Measurements from ENCODE around the gene ITPKA. TPM values are rescaled to one million over a fixed set of nuclear protein-coding genes. Genes with fewer than 3 reads are reported as not detected.

The ITPKA gene
- total RNA-seq, 4 donors from 2014 or later, result not detected

- no peak for DNase-seq (ENCODE audit: low spot score in 2 of 2)
- whole genome bisulfite sequencing, 2 donors, result 84 to 87% methylated on average over 2 of the region's 2 CpGs
- TF ChIP-seq EP300 (IDR thresholded peaks at IDR 0.05), result no peak
- TF ChIP-seq, protein P1, sequence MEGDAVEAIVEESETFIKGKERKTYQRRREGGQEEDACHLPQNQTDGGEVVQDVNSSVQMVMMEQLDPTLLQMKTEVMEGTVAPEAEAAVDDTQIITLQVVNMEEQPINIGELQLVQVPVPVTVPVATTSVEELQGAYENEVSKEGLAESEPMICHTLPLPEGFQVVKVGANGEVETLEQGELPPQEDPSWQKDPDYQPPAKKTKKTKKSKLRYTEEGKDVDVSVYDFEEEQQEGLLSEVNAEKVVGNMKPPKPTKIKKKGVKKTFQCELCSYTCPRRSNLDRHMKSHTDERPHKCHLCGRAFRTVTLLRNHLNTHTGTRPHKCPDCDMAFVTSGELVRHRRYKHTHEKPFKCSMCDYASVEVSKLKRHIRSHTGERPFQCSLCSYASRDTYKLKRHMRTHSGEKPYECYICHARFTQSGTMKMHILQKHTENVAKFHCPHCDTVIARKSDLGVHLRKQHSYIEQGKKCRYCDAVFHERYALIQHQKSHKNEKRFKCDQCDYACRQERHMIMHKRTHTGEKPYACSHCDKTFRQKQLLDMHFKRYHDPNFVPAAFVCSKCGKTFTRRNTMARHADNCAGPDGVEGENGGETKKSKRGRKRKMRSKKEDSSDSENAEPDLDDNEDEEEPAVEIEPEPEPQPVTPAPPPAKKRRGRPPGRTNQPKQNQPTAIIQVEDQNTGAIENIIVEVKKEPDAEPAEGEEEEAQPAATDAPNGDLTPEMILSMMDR (IDR thresholded peaks at IDR 0.05), result no peak
- no peak for TF ChIP-seq POLR2A (IDR thresholded peaks at IDR 0.05)
- peaks cover 0 to 100% (median 13%) of the 10 kb centered on the region in 3 donors for H3K36me3 ChIP-seq
- no peak overlapping the region for H3K4me3 ChIP-seq
- H3K27me3 ChIP-seq, result no peaks in the 10 kb centered on the region
- no peaks in the 10 kb centered on the region for H3K4me1 ChIP-seq
- H3K9me3 ChIP-seq, result no peaks in the 10 kb centered on the region
- H3K27ac ChIP-seq, result no peak overlapping the region
Observed at GRCh38 chr15:41474941-41475340, 18.7 kb upstream of the ITPKA start.

DNA sequence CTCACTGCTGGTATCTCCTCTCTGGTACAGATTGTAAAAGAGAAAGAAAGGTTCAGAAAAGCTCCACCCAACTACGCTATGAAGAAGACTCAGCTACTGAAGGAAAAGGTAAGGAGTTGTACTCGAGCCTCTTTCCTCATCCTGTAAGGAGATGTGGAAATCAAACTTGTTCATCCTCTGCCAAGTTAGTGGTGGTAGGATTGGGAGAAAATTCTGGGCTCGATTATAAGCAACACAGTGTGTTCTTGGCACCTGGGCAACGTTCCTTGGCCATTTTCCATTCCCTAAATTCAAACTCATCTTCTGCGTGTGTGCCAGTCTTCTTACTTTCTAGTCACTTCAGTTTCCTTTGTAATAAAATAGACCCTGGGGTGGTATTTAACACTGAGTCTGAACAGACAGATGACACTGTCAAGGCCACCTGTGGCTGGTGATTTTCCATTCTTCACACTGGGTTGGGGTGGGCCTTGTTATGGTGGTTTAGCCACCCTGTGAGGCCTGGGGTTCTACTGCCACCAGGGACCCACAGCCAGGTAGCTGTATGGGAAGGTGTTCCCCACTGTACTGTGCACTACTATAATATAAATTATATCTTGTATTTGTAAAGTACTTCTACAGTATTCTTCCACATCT lies 17.1 kb upstream of the ITPKA start:
- no peaks in the 10 kb centered on the region for H3K27me3 ChIP-seq
- H3K9me3 ChIP-seq, result no peaks in the 10 kb centered on the region
- 93 to 94% methylated on average over 5 of the region's 5 CpGs for WGBS, 2 donors
- TF ChIP-seq EP300 (IDR thresholded peaks at IDR 0.05) (no peak), POLR2A (IDR thresholded peaks at IDR 0.05) (no peak)
- TF ChIP-seq, protein P1 (IDR thresholded peaks at IDR 0.05), result no peak
- H3K4me1 ChIP-seq, result no peaks in the 10 kb centered on the region
- no peak overlapping the region for H3K27ac ChIP-seq
- no peak for DNase-seq (ENCODE audit: low spot score in 2 of 2)
- no peak overlapping the region for H3K4me3 ChIP-seq
- peaks cover 0 to 100% (median 19%) of the 10 kb centered on the region in 3 donors for H3K36me3 ChIP-seq

- H3K4me1 ChIP-seq, result no peaks in the 10 kb centered on the region
- 90 to 94% methylated on average over 12 of the region's 12 CpGs for WGBS, 2 donors
- TF ChIP-seq EP300 (IDR thresholded peaks at IDR 0.05) (no peak), POLR2A (IDR thresholded peaks at IDR 0.05) (no peak)
- TF ChIP-seq, protein P1 (IDR thresholded peaks at IDR 0.05), result no peak
- H3K9me3 ChIP-seq, result no peaks in the 10 kb centered on the region
- DNase-seq (ENCODE audit: low spot score in 2 of 2), result no peak
- peaks cover 0 to 83% (median 19%) of the 10 kb centered on the region in 3 donors for H3K36me3 ChIP-seq
- no peak overlapping the region for H3K4me3 ChIP-seq
- H3K27me3 ChIP-seq, result no peaks in the 10 kb centered on the region
- no peak overlapping the region for H3K27ac ChIP-seq
Observed at GRCh38 chr15:41480396-41481140, 13.1 kb upstream of the ITPKA start.

GRCh38 chr15:41482110-41482877 lies 11.4 kb upstream of the ITPKA start:
- Histone ChIP-seq H3K4me3 (no peak overlapping the region), H3K27ac (no peak overlapping the region), H3K36me3 (peaks cover 0 to 66% (median 9%) of the 10 kb centered on the region in 3 donors), H3K4me1 (no peaks in the 10 kb centered on the region), H3K27me3 (no peaks in the 10 kb centered on the region), H3K9me3 (no peaks in the 10 kb centered on the region)
- no peak for DNase-seq (ENCODE audit: low spot score in 2 of 2)
- 89 to 94% methylated on average over 9 of the region's 9 CpGs for WGBS, 2 donors
- TF ChIP-seq POLR2A (IDR thresholded peaks at IDR 0.05) (no peak), EP300 (IDR thresholded peaks at IDR 0.05) (no peak)
- TF ChIP-seq, protein P1 (IDR thresholded peaks at IDR 0.05), result no peak

Measured in tibial nerve (tissue), 4 donors.